Type B pancreatic cell (in vitro differentiated cells): ENCODE results near the gene EDRF1. TPM values are rescaled to one million over a fixed set of nuclear protein-coding genes. Genes with fewer than 3 reads are reported as not detected.
A peak's percentile ranks its signal among the peaks of the same experiment; 100 is the strongest.

Experiments used
- DNase-seq: peaks from one replicate; pipeline ENCODE4 v3.0.0; 2021; ENCODE audit warnings: mixed read lengths; ENCODE audit not compliant: unreplicated experiment; ENCODE audit errors: extremely low spot score
- H3K27ac Mint-ChIP-seq: 2 replicates; pipeline ENCODE4 v1.8.0; 2021; ENCODE audit warnings: mild to moderate bottlenecking, mixed read lengths
- H3K27me3 Mint-ChIP-seq: 2 replicates; pipeline ENCODE4 v1.8.0; 2021; ENCODE audit warnings: mixed read lengths
- H3K36me3 Mint-ChIP-seq: 2 replicates; pipeline ENCODE4 v1.8.0; 2021; ENCODE audit warnings: mixed read lengths
- H3K4me1 Mint-ChIP-seq: one replicate; pipeline ENCODE4 v1.8.0; 2021; ENCODE audit warnings: mixed read lengths; ENCODE audit not compliant: unreplicated experiment
- H3K4me3 Mint-ChIP-seq: 2 replicates; pipeline ENCODE4 v1.8.0; 2021; ENCODE audit warnings: mild to moderate bottlenecking, mixed read lengths
- H3K9me3 Mint-ChIP-seq: 2 replicates; pipeline ENCODE4 v1.8.0; 2021; ENCODE audit warnings: mixed read lengths
- total RNA-seq: library from RNA; stranded (reverse); gene quantifications from 2 replicates; pipeline ENCODE4 v1.2.1, GENCODE V29; 2021; ENCODE audit warnings: low replicate concordance
- TF ChIP-seq, protein P1 (sequence below): fragments of 200-600 bp; sonication (generic); conservative IDR thresholded peaks from 2 replicates; pipeline ENCODE4 v1.5.0; 2021; ENCODE audit warnings: antibody characterized with exemption, mild to moderate bottlenecking

Gene EDRF1
- total RNA-seq, 1 donor from 2014 or later: 35.4 TPM

DNA sequence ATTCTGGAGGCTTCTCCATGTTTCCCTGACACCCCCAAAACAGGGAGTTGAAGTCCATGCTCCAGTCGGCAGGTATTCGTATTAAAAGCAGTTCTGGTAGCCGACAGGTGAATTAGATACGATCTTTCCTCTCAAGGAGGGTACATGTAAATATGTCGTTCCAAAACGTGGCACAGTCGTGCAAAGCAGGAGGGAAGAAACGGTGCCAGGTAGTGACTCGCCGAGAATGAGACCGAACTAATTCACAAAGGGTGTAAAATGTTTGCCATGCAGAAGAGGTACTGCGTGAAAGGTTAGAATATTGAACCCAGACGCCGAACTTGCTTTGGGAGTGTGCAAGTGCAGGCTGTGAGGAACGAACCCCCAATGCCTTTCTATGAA is 483 bp downstream of the EDRF1 start:
- H3K27ac Mint-ChIP-seq: peak overlapping the region; percentile 96
- H3K4me1 Mint-ChIP-seq: peaks cover 7% of the 10 kb centered on the region
- peaks cover 19% of the 10 kb centered on the region for H3K36me3 Mint-ChIP-seq
- DNase-seq: no peak
- H3K9me3 Mint-ChIP-seq: no peaks in the 10 kb centered on the region
- peak overlapping the region; percentile 96 for H3K4me3 Mint-ChIP-seq
- H3K27me3 Mint-ChIP-seq: no peaks in the 10 kb centered on the region
- TF ChIP-seq, protein P1, sequence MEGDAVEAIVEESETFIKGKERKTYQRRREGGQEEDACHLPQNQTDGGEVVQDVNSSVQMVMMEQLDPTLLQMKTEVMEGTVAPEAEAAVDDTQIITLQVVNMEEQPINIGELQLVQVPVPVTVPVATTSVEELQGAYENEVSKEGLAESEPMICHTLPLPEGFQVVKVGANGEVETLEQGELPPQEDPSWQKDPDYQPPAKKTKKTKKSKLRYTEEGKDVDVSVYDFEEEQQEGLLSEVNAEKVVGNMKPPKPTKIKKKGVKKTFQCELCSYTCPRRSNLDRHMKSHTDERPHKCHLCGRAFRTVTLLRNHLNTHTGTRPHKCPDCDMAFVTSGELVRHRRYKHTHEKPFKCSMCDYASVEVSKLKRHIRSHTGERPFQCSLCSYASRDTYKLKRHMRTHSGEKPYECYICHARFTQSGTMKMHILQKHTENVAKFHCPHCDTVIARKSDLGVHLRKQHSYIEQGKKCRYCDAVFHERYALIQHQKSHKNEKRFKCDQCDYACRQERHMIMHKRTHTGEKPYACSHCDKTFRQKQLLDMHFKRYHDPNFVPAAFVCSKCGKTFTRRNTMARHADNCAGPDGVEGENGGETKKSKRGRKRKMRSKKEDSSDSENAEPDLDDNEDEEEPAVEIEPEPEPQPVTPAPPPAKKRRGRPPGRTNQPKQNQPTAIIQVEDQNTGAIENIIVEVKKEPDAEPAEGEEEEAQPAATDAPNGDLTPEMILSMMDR: no peak

GRCh38 chr10:125721035-125721434 is 1.5 kb downstream of the EDRF1 start:
- H3K27ac Mint-ChIP-seq: peak overlapping the region; percentile 41
- H3K36me3 Mint-ChIP-seq: peaks cover 24% of the 10 kb centered on the region
- TF ChIP-seq, protein P1: no peak
- no peaks in the 10 kb centered on the region for H3K27me3 Mint-ChIP-seq
- H3K4me3 Mint-ChIP-seq: peak overlapping the region; percentile 96
- H3K9me3 Mint-ChIP-seq: no peaks in the 10 kb centered on the region
- peaks cover 7% of the 10 kb centered on the region for H3K4me1 Mint-ChIP-seq
- DNase-seq: no peak

GRCh38 chr10:125722811-125723210 is 3.3 kb downstream of the EDRF1 start:
- H3K27me3 Mint-ChIP-seq: no peaks in the 10 kb centered on the region
- no peak overlapping the region for H3K27ac Mint-ChIP-seq
- no peaks in the 10 kb centered on the region for H3K9me3 Mint-ChIP-seq
- TF ChIP-seq, protein P1: no peak
- H3K4me3 Mint-ChIP-seq: no peak overlapping the region
- peaks cover 7% of the 10 kb centered on the region for H3K4me1 Mint-ChIP-seq
- H3K36me3 Mint-ChIP-seq: peaks cover 24% of the 10 kb centered on the region
- no peak for DNase-seq

GRCh38 chr10:125726914-125727313 is 7.4 kb downstream of the EDRF1 start:
- H3K4me1 Mint-ChIP-seq: no peaks in the 10 kb centered on the region
- H3K36me3 Mint-ChIP-seq: peaks cover 37% of the 10 kb centered on the region
- DNase-seq: no peak
- no peak overlapping the region for H3K4me3 Mint-ChIP-seq
- no peak overlapping the region for H3K27ac Mint-ChIP-seq
- no peaks in the 10 kb centered on the region for H3K27me3 Mint-ChIP-seq
- TF ChIP-seq, protein P1: no peak
- H3K9me3 Mint-ChIP-seq: no peaks in the 10 kb centered on the region

GRCh38 chr10:125727436-125727835 is 7.9 kb downstream of the EDRF1 start:
- Mint-ChIP-seq H3K4me1 (no peaks in the 10 kb centered on the region), H3K27ac (no peak overlapping the region), H3K4me3 (no peak overlapping the region), H3K27me3 (no peaks in the 10 kb centered on the region), H3K36me3 (peaks cover 40% of the 10 kb centered on the region), H3K9me3 (no peaks in the 10 kb centered on the region)
- no peak for DNase-seq
- TF ChIP-seq, protein P1: no peak

GRCh38 chr10:125734148-125734547 is 14.6 kb downstream of the EDRF1 start:
- no peak for DNase-seq
- TF ChIP-seq, protein P1: no peak
- Mint-ChIP-seq H3K36me3 (peaks cover 39% of the 10 kb centered on the region), H3K4me3 (no peak overlapping the region), H3K9me3 (no peaks in the 10 kb centered on the region), H3K27me3 (no peaks in the 10 kb centered on the region), H3K4me1 (no peaks in the 10 kb centered on the region), H3K27ac (no peak overlapping the region)
